Activated CD8-positive, alpha-beta memory T cell treated with anti-CD3 and anti-CD28 coated beads, Interleukin-2, amount 10 ng/mL, durations not matched to agents 7 days and 5 days (primary cell): ENCODE data around the gene DMD. TPM values are rescaled to one million over a fixed set of nuclear protein-coding genes. Genes with fewer than 3 reads are reported as not detected.
"Not testable (repeated sequence)": the region's sequence is repeated elsewhere in the genome, so short reads cannot be mapped to it uniquely, and the experiment has no call there.

Experiments
- ATAC-seq: fragments of 150-1000 bp; cut with Tn5 transposase; one replicate; pipeline ENCODE4 v1.10.0; 2021; ENCODE audit warnings: moderate library complexity
- CTCF ChIA-PET: fragments of 350-600 bp; sonication (Branson Sonifier 250); formaldehyde crosslinking; loops from one replicate; lab custom pipeline; 2021; ENCODE audit warnings: antibody characterized with exemption; lab: Charles Lee
- DNase-seq: peaks from one replicate; pipeline ENCODE4 v3.0.0-alpha.2; 2020
- H3K27ac Mint-ChIP-seq: one replicate; pipeline ENCODE4 v1.8.0; 2021; ENCODE audit warnings: mild to moderate bottlenecking, mixed read lengths
- H3K27me3 Mint-ChIP-seq: one replicate; pipeline ENCODE4 v1.8.0; 2021; ENCODE audit warnings: mixed read lengths
- H3K36me3 Mint-ChIP-seq: one replicate; pipeline ENCODE4 v1.8.0; 2021; ENCODE audit warnings: mild to moderate bottlenecking, mixed read lengths
- H3K4me1 Mint-ChIP-seq: one replicate; pipeline ENCODE4 v1.8.0; 2021; ENCODE audit warnings: mixed read lengths
- H3K4me3 Mint-ChIP-seq: one replicate; pipeline ENCODE4 v1.8.0; 2021; ENCODE audit warnings: mild to moderate bottlenecking, moderate library complexity, mixed read lengths
- H3K9me3 Mint-ChIP-seq: one replicate; pipeline ENCODE4 v1.8.0; 2022; ENCODE audit warnings: low read depth, mixed read lengths
- total RNA-seq, 2 experiments: library from RNA; stranded (reverse); gene quantifications; one replicate each; pipeline ENCODE4 v1.2.3, GENCODE V29; 2021

DMD gene
- total RNA-seq, 2 experiments from 2014 or later = 0.32 to 8.4 TPM

DNA sequence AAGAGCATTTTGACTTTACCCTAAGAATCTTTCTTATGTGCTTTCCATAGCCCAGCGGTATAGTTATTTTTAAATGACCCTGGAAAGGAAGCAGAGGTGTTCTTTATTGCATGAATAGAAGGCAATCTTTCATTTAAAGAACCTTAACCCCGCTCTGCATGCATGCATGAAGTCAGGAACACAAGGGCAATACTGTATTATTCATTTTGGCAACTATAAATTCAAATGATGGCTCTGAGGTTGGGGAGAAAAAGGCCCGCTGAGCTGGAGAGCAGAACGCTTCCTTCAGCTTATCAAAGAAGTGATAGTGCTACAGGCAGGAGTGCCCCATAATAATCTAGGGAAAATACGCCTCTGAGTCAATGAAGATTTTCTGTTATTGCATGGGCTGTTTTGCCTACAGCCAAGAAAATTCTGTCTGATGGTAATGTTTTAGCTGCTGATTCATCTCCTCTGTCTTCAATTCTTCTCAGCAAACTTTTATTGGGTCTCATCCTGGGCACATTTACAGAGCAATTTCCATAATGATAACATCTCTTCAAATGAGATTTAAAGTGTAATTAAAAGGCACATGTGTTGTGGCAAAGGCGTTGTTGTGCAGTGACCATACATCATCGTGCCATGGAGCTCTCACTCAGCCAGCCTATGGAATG lies 1687.3 kb downstream of the DMD start:
- no peak for DNase-seq
- CTCF ChIA-PET = no interaction called here
- Mint-ChIP-seq H3K4me1 (no peaks in the 10 kb centered on the region), H3K9me3 (peaks cover 4% of the 10 kb centered on the region), H3K27ac (no peak overlapping the region), H3K27me3 (no peaks in the 10 kb centered on the region), H3K4me3 (no peak overlapping the region), H3K36me3 (no peaks in the 10 kb centered on the region)
- no peak for ATAC-seq

DNA sequence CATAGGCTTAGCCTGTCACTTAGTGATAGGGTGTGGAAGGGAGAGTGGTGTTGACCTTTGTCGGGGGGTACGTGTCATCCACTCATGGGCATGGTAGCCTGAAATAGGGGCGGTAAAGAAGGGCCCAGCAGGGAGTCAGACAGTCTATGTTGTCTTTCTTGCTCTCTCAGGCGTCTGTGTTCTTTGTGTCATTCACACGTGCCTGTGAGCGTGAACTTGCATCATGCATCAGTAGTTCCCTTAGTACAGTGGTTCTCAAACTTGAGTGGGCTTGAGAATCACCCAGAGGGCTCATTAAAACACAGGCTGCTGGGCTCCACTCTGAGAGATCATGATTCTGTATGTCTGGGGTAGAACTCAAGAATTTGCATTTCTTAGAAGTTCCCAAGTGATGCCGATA lies 1688.6 kb downstream of the DMD start:
- ATAC-seq (no peak), DNase-seq (no peak)
- H3K4me1 Mint-ChIP-seq = no peaks in the 10 kb centered on the region
- H3K27me3 Mint-ChIP-seq = no peaks in the 10 kb centered on the region
- no peak overlapping the region for H3K4me3 Mint-ChIP-seq
- H3K36me3 Mint-ChIP-seq = no peaks in the 10 kb centered on the region
- H3K9me3 Mint-ChIP-seq = peaks cover 4% of the 10 kb centered on the region
- CTCF ChIA-PET = no interaction called here
- no peak overlapping the region for H3K27ac Mint-ChIP-seq

DNA sequence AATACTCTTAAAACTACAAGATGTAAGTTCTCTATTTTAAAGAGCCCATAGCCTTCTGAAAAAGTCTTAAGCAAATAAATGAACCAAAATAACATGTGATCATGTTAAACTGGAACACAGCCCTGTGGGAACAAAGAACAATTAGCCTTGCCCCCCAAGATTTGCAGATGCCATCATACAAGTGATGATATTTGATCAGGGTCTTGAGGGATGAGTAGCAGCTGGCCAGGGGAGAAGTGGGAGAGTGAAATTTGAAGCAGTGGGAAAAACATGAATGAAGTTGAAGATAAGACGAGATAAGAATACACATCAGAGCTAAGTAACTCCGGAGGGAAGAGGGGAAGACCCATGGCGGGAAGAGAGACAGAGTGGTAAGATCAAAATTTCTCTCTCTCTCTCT lies 1689.4 kb downstream of the DMD start:
- Mint-ChIP-seq H3K9me3 (peaks cover 4% of the 10 kb centered on the region), H3K27ac (no peak overlapping the region), H3K27me3 (no peaks in the 10 kb centered on the region), H3K36me3 (no peaks in the 10 kb centered on the region), H3K4me3 (no peak overlapping the region), H3K4me1 (no peaks in the 10 kb centered on the region)
- DNase-seq = no peak
- no peak for ATAC-seq
- CTCF ChIA-PET = no interaction called here

DNA sequence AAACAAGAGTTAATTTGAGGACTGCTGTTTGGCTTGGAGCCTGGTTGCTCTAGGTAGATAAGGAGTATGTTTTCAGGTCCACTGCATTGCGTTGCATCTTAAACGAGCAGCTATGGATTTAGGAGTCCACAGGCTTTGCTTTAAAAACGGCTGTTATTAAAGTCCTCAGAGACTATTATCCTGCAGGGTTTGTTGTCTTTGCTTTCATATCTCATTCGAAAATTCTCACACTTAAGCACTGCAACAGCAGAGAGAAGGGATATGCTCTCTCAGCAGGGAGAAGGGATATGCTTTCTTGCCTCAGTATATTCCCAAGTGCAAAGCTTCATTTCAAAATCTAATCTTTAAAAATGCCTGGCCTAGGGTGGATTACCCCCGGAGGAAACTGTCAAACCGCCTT lies 1694.8 kb downstream of the DMD start:
- DNase-seq (no peak), ATAC-seq (no peak)
- H3K4me3 Mint-ChIP-seq = no peak overlapping the region
- peaks cover 4% of the 10 kb centered on the region for H3K9me3 Mint-ChIP-seq
- H3K27me3 Mint-ChIP-seq = no peaks in the 10 kb centered on the region
- no peaks in the 10 kb centered on the region for H3K36me3 Mint-ChIP-seq
- CTCF ChIA-PET = no interaction called here
- H3K4me1 Mint-ChIP-seq = no peaks in the 10 kb centered on the region
- no peak overlapping the region for H3K27ac Mint-ChIP-seq

DNA sequence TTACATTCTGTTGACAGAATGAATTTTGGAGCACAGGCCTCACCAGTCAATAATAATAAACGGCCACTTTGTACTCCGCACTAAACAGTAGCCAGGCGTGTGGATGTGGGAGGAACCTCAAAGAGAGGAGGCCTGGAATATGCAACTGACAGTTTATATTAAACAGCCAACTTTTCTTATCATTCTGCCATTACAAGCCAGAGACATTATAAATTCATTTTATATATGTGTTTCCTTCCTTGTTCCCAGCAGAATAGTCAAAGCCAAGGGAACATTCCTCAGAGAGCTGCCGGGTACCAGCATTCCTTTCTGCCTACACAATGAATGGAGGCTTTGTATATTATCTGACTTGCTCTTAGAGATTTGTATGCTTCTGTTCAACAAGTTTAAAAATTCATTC lies 1703.0 kb downstream of the DMD start:
- CTCF ChIA-PET = no interaction called here
- Mint-ChIP-seq H3K4me3 (no peak overlapping the region), H3K4me1 (no peaks in the 10 kb centered on the region), H3K36me3 (no peaks in the 10 kb centered on the region), H3K9me3 (no peaks in the 10 kb centered on the region), H3K27me3 (no peaks in the 10 kb centered on the region), H3K27ac (no peak overlapping the region)
- no peak for ATAC-seq
- no peak for DNase-seq

DNA sequence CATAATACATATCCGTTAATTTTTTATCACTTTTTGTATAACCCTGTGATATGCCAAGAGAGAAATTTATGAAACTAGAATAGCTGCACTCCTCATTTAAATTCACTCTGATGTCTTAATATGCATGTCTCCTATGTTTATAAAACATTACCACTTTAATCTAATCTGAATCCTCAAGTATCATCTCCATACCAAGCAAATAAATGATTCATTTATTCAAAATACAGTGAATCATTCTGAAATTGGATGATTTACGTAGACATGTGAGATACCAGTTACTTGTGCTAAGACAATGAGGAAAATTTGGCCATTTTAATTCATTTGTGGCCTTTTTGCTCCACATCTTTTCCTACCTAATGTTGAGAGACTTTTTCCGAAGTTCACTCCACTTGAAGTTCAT lies 1704.4 kb downstream of the DMD start:
- ATAC-seq (no peak), DNase-seq (no peak)
- CTCF ChIA-PET = no interaction called here
- Mint-ChIP-seq H3K27ac (no peak overlapping the region), H3K4me3 (no peak overlapping the region), H3K36me3 (no peaks in the 10 kb centered on the region), H3K9me3 (no peaks in the 10 kb centered on the region), H3K27me3 (no peaks in the 10 kb centered on the region), H3K4me1 (no peaks in the 10 kb centered on the region)

DNA sequence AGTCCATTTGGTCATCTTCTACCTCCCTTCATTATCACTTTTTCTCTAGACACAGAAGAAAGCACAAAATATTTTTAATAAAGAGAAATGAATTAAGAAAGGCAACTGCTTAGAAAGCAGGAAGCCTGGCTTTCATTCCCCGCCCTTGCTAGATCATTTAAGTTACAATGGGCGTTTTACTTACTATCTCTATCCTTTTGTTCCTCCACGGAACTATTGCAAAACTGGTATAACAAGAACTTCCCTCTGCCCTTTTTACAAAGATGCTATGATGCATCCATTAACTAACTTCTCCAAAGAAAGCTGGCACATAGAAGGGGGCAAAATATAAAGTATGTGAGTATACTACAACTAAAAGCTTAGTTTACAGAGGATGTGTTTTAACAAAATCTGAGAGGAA lies 1705.0 kb downstream of the DMD start:
- H3K4me3 Mint-ChIP-seq = no peak overlapping the region
- H3K4me1 Mint-ChIP-seq = no peaks in the 10 kb centered on the region
- no peaks in the 10 kb centered on the region for H3K9me3 Mint-ChIP-seq
- no peaks in the 10 kb centered on the region for H3K36me3 Mint-ChIP-seq
- ATAC-seq (no peak), DNase-seq (no peak)
- CTCF ChIA-PET = no interaction called here
- H3K27ac Mint-ChIP-seq = no peak overlapping the region
- no peaks in the 10 kb centered on the region for H3K27me3 Mint-ChIP-seq

DNA sequence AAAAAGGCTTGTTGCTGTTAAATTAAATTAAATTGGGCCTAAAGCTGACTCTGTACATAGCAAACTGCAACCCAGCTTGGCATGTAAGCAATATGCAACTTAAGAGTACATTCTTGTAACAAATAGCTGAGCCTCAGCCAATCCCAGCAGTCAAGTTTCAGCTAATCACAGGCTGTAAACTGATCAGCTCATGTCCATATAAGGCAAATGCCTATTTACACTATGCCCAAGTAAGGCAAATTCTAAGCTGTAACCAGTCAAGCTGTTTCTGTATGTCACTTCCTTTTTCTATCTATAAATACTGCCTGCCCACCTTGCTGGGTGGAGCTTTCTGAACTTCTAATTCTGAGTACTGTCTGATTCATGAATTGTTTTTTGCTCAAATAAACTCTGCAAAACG lies 1710.4 kb downstream of the DMD start:
- H3K4me3 Mint-ChIP-seq = no peak overlapping the region
- no peak for DNase-seq
- H3K9me3 Mint-ChIP-seq = no peaks in the 10 kb centered on the region

DNA sequence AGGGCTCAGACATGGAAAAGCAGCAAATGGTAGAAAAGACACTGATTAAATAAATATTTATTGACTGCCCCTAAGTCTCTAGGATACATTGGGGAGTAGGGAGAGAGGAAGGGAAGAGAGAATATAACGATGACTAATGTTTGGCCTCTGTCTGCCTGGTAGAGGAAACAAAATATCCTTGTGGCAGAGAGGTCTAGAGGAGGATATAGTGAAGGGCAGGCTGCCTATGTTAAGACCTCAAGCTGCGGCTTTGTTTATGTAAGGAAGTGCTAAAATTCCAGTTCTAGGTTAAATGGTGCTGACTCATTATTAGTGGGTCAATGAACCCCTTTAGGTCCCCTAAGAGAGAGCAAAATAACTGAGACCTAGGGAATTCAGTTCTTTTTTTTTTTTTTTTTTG lies 1712.2 kb downstream of the DMD start:
- DNase-seq (no peak), ATAC-seq (no peak)
- no peaks in the 10 kb centered on the region for H3K9me3 Mint-ChIP-seq
- H3K27me3 Mint-ChIP-seq = no peaks in the 10 kb centered on the region
- H3K27ac Mint-ChIP-seq = no peak overlapping the region
- no peak overlapping the region for H3K4me3 Mint-ChIP-seq
- CTCF ChIA-PET = no interaction called here
- H3K36me3 Mint-ChIP-seq = no peaks in the 10 kb centered on the region
- no peaks in the 10 kb centered on the region for H3K4me1 Mint-ChIP-seq

More for the DNA sequence above, 1710.4 kb downstream of the DMD start:
- CTCF ChIA-PET = no interaction called here
- H3K36me3 Mint-ChIP-seq = no peaks in the 10 kb centered on the region
- H3K4me1 Mint-ChIP-seq = no peaks in the 10 kb centered on the region
- no peak overlapping the region for H3K27ac Mint-ChIP-seq
- no peaks in the 10 kb centered on the region for H3K27me3 Mint-ChIP-seq
- ATAC-seq = no peak

DNA sequence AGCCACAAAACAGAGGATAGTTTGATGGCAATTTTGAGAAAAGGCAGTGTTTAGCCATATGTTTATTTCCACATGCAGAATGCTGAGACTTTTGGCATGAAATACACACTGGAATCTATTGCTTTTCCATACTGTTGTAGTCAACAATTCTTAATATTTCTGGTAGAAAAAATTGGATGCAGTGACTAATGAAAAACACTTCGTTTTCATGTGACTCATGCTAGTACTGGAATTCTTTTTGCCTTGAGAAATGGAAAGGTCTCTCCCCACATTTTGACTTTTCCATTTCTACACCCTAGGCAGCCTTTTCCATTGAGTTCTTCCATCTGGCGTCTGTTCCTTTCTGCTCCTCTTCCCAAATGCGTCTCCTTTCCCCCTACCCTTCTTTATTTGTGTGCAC lies 1714.3 kb downstream of the DMD start:
- Mint-ChIP-seq H3K27ac (no peak overlapping the region), H3K9me3 (no peaks in the 10 kb centered on the region), H3K27me3 (no peaks in the 10 kb centered on the region), H3K4me3 (no peak overlapping the region), H3K4me1 (no peaks in the 10 kb centered on the region), H3K36me3 (no peaks in the 10 kb centered on the region)
- no peak for ATAC-seq
- CTCF ChIA-PET = no interaction called here
- DNase-seq = no peak

DNA sequence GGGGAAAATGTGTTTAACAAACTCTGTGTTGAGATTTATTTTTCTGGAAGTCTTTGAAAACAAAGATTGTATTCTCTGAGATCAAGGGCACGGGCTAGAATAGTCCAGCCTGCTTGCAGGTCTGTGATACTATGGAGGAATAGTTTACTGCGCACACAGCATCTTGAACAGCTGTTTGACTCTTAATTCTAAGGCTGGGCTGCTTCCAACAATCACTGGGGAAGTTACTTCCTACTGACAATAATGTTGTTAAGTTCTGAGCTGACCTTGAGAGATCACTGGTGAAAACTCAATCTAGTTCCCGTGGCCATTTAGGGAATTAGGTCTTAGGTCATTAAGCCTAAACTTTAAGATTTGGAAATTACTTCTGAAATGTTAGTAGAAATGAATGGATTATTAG lies 1723.4 kb downstream of the DMD start:
- no peak overlapping the region for H3K4me3 Mint-ChIP-seq
- CTCF ChIA-PET = no interaction called here
- H3K4me1 Mint-ChIP-seq = no peaks in the 10 kb centered on the region
- H3K36me3 Mint-ChIP-seq = no peaks in the 10 kb centered on the region
- H3K9me3 Mint-ChIP-seq = no peaks in the 10 kb centered on the region
- no peak overlapping the region for H3K27ac Mint-ChIP-seq
- DNase-seq = no peak
- H3K27me3 Mint-ChIP-seq = no peaks in the 10 kb centered on the region
- ATAC-seq = no peak

DNA sequence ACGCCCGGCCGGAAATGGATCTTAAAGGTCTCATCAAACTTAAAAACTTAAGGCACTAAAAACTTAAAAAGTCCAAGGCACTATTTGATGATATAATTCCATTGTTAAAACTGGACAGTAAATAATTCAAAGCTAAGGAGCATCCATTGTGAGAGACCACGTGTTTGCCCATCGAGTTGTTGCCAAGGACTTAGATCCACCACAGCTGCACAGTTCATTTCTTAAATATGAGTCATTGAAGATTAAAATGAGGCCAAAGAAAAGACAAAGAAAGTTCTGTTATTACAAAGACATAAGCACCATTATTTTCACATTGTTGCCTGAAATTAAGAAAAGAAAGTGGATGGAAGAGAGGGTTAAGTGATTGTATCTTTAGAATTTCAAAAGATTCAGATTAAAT lies 1728.0 kb downstream of the DMD start:
- Mint-ChIP-seq H3K27ac (no peak overlapping the region), H3K4me3 (no peak overlapping the region), H3K9me3 (peaks cover 4% of the 10 kb centered on the region), H3K27me3 (no peaks in the 10 kb centered on the region), H3K4me1 (no peaks in the 10 kb centered on the region), H3K36me3 (no peaks in the 10 kb centered on the region)
- CTCF ChIA-PET = no interaction called here
- no peak for DNase-seq
- ATAC-seq = no peak

DNA sequence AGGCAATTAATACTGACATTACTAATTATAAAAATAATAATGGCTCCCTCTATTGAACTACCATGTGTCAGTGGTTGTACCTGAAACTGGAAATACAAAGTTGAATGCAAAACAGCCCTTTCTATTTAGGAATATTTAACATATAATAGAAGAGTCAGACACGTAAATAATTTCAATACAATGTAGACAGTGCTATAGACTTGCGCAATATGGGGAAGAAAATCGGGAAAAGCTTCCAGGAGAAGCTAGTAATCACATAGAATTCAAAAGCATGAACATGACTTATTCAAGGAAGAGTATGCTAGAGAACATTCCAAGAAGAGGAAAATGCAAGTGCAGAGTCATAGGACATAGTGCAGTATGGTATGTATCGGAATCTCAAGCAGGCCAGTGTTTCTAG lies 1730.7 kb downstream of the DMD start:
- Mint-ChIP-seq H3K9me3 (peaks cover 4% of the 10 kb centered on the region), H3K36me3 (no peaks in the 10 kb centered on the region), H3K27me3 (no peaks in the 10 kb centered on the region), H3K4me1 (no peaks in the 10 kb centered on the region), H3K4me3 (no peak overlapping the region), H3K27ac (no peak overlapping the region)
- DNase-seq (no peak), ATAC-seq (no peak)
- CTCF ChIA-PET = no interaction called here

DNA sequence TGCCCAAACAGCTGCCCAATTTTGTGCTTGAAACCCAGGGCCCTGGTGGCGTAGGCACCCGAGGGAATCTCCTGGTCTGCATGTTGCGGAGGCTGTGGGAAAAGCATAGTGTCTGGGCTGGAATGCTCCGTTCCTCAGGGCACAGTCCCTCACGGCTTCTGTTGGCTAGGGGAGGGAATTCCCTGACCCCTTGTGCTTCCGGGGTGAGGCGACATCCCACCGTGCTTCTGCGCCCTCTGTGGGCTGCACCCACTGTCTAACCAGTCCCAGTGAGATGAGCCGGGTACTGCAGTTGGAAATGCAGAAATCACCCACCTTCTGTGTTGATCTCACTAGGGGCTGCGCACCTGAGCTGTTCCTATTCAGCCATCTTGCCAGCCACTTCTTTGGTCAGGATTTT lies 1740.1 kb downstream of the DMD start:
- CTCF ChIA-PET = no interaction called here
- no peak for ATAC-seq
- Mint-ChIP-seq H3K36me3 (no peaks in the 10 kb centered on the region), H3K4me1 (no peaks in the 10 kb centered on the region), H3K27me3 (no peaks in the 10 kb centered on the region), H3K4me3 (no peak overlapping the region), H3K9me3 (no peaks in the 10 kb centered on the region), H3K27ac (no peak overlapping the region)
- no peak for DNase-seq

DNA sequence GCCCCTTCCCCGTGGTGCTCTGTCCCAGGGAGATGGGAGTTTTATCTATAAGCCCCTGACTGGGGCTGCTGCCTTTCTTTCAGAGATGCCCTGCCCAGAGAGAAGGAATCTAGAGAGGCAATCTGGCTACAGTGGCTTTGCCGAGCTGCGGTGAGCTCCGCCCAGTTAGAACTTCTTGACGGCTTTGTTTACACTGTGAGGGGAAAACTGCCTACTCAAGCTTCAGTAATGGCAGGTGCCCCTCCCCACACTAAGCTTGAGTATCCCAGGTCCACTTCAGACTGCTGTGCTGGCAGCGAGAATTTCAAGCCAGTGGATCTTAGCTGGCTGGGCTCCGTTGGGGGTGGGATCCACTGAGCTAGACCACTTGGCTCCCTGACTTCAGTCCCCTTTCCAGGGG lies 1740.6 kb downstream of the DMD start:
- H3K27ac Mint-ChIP-seq, H3K9me3 Mint-ChIP-seq, ATAC-seq, H3K4me3 Mint-ChIP-seq, H3K4me1 Mint-ChIP-seq, H3K27me3 Mint-ChIP-seq, DNase-seq, CTCF ChIA-PET, H3K36me3 Mint-ChIP-seq: not testable (repeated sequence)
